Measurements from ENCODE around the gene PHKA2.

Gene PHKA2

DNA sequence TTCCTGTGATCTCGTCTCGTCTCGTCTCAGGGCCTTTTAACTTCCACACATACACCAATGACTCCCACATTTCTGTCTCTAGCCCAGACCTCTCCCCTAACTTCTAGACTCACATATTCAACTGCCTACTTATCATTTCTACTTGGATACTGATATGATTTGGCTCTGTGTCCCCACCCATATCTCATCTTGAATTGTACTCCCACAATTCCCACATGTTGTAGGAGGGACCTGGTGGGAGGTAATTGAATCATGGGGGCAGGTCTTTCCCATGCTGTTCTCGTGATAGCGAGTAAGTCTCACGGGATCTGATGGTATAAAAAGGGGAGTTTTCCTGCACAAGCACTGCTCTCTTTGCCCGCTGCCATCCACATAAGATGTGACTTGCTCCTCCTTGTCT, 8.9 kb downstream of the PHKA2 start:
- DNase-seq: no peak

DNA sequence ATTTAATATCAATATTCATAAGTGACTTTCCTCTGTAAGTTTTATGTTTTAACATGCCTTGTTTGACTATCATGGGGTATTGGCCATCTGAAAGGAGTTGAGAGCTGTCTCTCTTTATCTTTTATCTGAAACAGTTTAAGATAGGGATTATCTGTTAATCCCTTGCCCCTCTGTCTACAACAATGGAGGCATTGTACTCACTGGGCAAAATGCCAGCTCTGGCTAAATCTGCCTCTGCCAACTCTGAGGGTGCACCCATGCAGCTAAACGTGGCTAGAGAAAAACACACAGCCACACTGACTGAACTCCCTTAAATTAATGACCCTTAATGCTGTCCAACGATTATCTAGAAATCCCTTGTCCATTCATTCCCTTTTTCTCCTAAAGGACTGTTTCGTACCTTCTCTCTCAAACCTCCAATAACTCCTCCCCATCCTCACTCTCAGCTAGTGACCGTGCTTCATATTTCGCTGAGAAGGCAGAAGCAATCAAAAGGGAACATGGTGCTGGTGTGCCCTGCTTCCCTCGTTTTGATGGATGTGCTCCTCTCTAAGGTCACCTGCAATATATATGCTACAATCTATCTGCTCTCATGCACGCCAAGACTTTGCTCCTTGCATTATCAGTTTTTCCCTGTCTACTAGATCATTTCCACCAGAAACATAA, 10.3 kb downstream of the PHKA2 start:
- DNase-seq: no peak

DNA sequence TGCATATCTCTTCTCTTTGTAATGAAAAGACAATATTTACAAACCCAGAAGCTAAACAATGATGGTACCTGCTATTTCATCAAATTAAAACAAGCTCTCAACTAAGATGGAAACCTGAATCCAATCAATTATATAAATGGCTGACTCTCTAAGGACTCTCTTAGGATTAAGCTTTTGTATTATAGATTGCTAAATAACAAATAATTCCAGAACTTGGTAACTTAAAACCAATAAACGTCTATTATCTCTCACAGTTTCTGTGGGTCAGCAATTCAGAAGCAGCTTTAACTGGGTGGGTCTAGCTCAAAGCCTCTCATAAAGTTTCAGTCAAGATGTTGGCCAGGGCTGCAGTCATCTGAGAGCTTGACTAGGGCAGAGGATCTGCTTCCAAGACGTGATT, 12.4 kb downstream of the PHKA2 start:
- no peak for DNase-seq

DNA sequence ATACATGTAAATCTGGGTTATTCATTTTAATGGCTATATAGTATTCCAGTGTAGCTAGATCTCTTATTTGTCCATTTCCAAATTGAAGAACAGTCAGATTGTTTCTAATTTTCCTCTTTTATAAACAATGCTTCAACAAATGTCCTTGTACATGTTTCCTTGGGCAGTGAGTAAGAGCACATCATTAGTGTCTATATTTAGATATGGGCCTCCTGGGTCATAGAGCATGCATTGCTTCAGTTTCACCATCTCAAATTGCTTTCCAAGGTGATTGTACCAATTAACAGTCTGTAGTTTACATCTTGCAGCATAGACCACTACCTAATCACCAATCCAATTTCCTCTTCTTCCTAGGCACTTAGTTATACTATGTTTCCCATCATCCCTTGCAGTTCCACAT, 13.4 kb downstream of the PHKA2 start:
- no peak for DNase-seq

DNA sequence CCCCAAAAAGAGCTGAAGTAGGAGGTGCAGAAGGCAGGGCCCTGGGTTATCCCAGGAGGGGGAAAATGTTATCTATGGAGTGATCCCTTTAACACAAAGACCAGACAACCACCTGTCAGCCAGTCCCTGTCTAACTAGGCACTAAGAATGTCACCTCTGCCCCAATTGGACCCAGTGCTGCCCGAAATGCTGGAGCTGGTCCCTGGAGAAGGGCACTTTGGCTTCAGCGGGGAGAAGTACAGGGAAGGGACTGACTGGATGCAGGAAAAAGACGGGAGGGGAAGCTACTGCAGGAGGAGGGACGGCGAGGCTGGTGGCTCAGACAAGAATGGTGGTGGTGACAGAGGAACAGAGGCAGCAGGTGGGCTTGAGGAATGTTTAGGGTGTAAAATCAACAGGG, 17.3 kb downstream of the PHKA2 start:
- no peak for DNase-seq

DNA sequence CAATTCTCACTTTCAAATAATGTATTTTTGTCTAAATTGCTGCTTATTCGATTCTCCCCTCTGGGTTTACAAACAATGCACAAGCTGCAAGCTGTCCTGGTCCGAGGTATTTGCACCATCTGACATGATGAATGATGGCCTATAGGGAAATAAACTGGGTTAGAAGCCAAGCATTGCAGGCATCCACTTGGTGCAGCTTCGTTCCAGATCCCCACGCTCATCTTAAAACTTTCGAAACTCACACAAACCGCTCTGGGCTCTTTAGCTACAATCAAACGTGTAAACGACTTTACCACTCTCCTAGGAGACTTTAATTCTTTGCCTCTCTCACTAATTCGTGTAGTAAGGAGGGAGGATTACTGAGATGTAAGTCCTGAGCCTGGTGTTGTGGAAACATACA, 19.0 kb downstream of the PHKA2 start:
- no peak for DNase-seq

DNA sequence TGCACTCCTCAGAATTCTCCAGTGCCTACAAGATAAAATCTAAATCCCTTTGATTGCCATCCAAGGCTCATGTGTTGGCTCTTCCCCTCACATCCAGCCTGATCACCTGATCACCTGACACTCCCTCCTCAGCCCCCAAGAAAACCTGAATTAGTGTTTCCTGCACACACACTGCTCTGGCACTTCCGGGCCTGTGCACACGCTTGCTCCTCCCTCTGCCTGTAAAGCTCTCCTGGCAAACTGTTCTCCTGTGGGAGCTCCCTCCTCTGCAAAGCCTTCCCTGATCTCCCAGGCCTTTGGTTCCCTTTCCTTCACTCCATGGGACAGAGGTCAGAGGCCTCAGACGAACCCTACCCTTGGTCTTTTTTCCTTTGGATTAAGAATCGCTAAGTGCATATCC, 19.9 kb downstream of the PHKA2 start:
- DNase-seq: no peak

DNA sequence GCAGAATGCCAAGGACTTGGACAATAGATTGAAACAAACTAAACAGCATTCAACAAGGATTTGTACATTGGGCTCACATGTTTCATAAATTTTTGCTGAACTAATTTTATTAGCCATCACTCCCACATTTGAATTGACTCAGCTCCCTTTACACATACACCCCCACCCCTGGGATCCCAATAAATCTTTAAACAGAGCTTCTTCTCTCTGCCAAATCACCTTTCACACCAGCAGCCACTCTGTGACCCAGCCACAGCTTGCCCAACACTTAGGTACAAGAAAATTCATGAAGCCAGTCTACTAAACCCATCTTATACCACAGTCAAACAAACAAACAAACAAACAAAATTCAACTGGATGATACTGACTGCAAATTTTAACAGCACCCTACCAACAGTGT, 21.6 kb downstream of the PHKA2 start:
- DNase-seq: no peak

DNA sequence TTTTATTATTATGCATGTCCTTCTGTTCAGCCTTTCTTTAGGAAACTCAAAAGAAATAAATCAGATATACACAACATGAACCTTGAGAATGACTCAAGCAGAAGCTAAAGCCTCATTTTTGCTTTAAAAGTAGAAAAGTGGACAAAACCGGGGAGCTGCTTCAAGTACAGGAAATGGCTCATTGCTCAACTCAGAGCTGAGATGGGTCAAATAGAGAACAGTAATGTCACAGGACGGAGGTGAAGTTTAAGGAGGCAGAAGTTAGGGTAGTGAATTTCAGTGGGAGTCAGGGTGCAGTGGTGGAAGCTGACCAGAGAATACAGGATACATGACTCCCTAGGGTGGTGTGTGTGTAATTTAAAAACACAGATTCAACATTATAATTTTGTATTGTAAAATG, 22.2 kb downstream of the PHKA2 start:
- DNase-seq: no peak

DNA sequence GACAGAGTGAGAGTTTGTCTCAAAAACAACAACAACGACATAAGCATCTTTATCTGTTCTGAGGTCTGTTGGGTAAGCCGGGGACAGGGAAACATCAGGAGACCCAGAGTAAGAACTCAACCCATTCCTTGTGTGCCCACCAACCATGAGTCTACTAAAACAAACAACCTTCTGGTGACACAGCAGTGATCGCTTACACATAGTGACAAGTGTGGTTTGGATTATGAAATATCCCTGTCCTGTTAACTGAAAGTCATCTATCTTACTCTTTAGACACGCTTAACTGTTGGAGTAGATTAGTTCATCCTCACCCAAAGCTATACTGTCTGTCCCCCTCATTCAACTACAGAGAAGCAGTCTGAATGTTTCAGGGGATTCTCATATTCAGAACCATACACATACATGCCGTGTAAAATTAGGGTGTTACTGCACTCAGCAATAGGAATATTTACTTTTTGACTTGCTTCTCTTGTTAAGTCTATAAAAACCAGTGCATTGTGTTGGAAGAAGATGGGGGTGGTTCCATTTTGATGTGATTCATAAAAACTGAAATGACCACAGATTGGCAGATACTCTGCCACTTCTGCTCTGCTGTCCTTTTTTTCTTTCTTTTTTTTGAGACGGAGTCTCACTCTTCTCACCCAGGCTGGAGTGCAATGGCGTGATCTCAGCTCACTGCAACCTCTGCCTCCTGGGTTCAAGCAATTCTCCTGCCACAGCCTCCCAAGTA, 27.4 kb downstream of the PHKA2 start:
- no peak for DNase-seq

DNA sequence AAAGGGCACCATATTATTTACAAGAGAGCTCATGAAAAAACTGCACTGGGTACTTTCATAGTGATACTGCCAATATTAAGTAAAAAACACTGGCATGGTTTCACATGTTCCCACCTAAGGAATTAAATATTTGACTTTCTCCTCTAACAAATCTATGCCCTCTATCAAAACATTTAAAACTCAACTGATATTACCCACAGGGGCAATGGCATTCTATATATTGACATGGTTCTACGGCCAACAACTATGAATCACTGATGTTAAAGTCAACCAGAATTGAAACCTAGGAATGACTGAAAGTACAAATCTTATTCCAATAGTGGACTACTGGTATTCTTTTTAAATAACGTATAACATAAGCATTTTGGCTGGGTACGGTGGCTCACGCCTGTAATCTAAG, 28.2 kb downstream of the PHKA2 start:
- DNase-seq: no peak

DNA sequence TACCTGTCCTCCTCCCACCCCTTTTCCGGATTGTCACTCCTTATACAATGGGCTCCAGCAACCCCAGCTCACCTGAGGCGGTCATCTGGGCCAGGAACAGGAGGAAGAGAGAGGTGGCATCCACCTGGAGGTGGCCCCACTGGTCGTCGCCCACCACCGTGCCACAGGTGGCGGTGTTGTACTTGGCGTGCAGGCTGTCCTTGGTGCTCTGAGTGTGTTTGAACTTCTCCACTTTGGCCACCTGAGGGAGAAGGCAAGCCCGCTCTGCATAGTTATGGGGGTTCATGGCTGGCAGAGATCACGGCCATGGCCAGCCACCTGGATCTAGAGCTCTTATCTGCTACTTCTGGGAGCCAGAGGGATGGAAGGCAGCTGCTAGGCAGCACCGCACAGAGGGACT, 32.9 kb downstream of the PHKA2 start:
- no peak for DNase-seq

DNA sequence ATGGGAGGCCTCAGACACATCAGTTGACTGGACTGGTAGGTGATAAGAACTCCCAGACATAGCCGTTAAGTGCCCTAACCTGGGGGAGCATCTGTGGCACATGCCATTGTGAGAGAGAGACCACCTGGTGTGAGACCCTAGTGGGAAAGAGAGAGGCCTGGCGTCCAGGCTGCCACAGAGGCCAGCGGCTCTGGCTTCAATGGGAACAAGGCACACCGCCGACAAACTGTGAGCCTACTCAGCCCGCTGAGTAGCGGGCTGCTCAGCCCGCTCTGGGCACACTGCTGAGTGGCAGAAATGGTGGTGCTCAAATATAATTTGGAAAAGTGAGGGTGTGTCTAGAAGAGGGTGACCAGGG, 34.0 kb downstream of the PHKA2 start:
- DNase-seq: no peak

DNA sequence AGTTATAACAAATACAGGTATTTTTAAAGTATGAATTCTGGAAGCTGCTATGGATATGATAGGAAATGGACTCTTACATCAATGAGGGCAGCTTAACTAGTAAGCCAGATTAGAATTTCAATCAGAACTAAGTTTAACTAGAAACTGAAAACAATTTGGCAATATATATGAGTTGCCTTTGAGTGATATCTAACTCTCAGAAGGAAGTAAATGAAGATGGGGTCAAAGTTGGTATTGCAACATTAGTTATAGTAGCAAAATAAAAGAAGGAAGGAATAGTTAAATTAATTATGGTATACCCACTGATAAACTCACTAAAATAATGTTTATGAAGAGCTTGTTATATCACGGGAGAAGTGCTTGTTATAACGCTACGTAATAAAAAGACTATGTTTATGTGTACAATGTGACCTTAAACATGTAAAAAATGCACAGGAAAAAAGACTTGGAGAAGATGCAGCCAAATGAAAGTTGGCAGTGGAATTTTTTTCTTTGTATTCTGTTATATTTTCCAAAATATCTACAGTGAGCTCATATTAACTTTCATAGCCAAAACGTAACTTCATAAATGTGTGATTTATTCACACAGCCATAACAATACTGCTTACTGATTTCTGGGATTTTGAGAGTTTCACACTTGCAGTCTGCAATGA, 34.5 kb downstream of the PHKA2 start:
- no peak for DNase-seq

DNA sequence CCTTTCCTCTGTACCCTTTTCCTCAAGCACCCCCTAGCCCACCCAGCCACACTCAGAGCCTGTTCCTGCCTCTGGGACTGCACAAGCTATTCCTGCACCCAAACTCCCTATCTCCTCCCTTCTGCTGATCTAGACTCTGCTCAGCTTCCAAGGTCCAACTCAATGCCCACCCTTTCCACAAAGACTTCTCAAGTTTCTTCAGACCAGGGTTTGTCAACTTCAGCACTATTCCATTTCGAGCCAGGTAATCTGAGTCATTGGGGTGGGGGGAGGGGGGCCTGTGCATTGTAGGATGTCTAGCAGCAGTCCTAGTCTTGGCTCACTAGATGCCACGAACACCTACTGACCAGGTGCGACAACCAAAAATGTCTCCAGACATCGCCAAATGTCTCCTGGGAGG, 37.3 kb downstream of the PHKA2 start:
- no peak for DNase-seq

DNA sequence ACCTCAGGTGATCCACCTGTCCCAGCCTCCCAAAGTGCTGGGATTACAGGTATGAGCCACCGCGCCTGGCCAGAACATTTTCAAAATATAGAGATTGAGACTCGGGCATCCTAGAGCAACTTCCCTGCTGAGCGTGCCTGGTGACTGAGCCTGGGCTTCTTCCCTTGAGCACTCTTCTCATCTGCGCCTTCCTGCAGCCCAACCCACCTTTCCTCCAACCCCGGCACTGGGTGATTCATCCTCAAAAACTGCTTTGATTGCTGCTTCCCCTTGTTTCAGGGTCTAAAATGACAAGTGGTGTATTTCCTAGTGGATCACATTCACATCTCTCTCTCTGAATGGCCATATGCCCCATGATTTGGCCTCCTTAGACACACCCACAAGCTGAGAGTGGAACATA, 37.8 kb downstream of the PHKA2 start:
- DNase-seq: no peak

DNA sequence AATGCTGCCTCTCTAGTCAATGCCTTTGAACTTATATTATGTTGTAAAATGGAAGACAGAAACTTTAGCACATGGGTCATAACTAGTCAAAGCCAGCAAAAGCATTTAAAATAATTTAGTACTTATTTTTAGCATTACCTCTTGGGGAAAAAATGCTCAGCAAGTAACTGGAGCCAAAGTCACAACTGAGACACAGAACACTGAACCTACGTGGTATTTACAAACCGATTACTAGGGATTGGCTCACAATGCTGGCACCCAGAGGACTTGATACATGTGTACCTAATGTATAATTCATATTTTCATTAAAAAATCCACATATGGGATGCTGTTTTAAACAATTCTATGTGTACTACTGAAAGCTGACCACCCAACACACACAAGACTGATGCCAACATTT, 38.4 kb downstream of the PHKA2 start:
- DNase-seq: no peak

DNA sequence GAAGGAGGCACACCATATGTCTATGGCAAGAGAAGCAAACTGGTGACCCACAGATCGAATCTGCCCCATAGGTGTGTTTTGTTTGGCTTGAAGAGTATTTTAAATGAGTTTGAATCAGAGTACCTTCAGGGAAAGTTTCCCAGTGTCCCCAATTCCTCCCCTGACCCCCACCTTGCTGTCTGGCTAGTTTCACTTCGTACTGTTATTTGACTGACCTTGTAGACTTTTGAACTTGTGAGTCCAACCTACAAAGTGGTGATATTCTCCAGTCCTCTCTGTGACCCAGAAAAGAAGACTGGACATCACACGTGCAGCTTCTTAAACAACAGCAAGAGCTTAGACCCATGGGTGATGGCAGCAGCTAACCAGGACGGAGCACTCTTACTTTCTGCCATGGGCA, 39.4 kb downstream of the PHKA2 start:
- no peak for DNase-seq

DNA sequence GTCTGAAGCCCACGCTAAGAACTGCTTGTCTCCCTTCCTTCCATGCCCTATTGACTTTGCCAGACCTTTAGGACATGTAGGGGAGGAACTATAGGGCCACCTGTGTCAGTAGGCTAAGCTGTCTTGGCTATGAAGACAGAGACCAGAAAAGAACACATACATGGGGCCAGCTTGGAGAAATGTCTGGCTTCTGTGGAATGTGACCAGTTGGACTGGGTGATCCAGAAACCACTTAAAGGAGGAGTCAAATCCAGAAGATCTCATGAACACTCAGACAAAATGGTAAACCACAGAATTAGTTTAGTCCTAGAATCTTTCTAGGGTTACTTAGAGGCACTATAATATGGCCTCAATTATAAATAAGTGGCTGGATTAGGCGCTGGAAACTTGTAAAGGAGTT, 42.0 kb downstream of the PHKA2 start:
- no peak for DNase-seq

DNA sequence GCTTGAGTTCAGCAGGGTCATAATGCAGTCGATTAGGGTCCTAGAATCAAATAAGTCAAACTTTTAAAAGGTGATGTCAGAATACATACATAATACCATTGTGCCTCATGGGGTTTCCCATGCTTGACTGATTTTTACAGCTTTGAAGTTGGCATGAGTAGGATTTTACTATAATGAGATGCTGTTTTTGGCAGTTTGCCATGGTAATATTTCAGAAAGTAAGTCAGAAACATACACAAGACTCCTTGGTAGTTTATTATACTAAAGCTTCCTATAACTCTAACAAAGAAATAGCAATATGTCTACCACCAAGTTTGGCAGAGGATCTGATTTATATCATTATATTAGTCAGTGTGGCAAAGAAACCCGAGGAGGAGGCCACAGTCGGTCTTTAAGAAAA, 45.2 kb downstream of the PHKA2 start:
- DNase-seq: no peak

DNA sequence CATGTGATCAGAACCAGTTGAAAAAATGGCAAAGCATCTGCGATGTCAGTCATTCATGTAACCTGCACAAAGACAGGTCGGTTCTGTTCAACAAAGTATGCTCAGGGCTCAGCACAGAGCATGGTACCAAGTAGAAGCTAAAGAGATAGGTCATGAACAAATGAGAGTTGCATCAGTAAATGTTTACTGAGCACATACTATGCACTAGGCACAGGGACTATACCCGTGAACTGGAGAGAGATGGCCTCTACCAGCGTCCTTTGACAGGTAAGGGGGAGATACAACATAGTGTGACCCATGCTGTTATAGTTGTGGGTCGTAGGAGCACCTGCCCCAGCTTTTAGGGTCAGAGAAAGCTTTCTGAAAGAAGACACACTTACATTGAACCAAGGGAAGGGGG, 46.7 kb downstream of the PHKA2 start:
- no peak for DNase-seq

DNA sequence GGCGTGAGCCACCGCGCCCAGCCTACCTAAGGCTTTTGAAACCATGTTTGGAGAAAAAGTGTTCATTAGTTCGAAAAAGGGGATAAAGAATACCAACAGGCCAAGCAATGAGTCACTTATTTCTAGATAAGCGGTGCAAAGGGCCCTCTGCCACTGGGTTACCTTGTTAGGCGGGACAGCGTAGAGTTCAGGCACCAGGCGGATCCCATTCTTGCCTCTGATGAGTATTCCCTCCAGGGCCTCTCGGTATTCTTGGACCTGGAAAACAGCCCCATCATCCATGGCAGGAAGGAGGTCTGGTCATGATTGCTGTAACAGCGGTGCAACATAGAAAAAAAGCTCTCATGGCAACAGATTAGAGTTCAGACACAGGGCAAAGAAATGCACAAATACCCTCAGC, 48.0 kb downstream of the PHKA2 start:
- DNase-seq: no peak

DNA sequence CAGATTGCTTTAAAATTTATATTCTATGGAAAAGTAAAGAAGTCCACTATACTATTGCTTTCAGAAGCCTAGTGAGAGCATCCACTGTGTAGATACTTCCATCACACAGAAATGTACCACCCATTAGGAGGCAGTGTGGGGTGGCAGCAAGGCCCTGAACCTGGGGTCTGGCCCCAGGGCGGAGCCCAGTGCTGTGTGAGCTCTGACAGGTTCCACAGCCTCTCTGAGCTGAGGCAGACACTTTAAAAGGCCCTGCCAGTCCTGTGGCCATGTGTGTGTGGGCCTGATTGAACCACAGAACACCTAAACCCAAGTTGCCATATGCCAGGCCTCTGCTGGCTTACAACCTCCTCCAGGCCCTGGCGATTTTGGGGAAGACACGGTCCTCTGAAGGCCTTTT, 49.2 kb downstream of the PHKA2 start:
- DNase-seq: no peak

DNA sequence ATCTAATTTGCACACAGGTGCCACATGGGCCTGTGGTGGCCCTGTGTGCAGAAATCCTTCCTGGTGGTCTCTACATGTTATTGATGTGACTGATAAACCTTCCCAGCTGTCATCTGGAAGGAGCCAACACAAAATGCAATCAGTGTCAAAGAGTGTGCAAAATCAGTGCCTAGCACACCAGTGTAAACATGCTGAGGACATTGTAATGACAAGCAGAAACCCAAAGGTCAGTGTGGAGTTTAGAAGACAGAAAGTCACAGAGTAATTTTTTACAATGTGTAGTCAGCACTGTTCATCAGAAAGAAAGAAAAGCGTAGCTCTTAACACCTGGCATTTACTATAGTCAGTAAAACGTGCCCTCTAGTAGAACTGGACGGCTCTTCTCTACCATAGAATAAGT, 50.3 kb downstream of the PHKA2 start:
- no peak for DNase-seq

DNA sequence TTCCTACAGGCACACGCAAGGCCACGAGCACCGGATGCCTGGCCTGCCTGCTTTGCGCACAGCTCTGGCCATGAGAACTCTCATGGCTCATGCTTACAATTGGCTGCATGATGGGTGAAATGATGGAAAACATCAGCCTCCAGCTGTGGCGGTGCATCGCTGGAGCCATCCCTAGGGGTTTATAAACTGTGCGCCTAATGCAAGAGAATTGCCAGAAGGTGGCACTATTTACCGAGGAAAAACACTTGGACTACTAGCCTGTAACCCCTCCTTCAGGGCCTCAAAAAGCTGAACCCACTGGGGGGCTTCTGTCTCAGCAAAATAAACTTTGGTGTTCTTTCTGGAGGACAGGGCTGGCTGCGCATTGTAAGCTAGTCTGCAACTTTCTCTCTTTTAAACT, 51.9 kb downstream of the PHKA2 start:
- no peak for DNase-seq

All from activated CD8-positive, alpha-beta memory T cell treated with anti-CD3 and anti-CD28 coated beads, Interleukin-2, amount 50 U/mL, for 4 hours (primary cell).